Thoracic aorta (tissue), 2 donors: ENCODE results near the gene SHISA6. TPM values are rescaled to one million over a fixed set of nuclear protein-coding genes. Genes with fewer than 3 reads are reported as not detected.

Experiments used
- ATAC-seq: fragments of 150-250 bp; one replicate; pipeline ENCODE4 v1.8.0; 2017; ENCODE audit warnings: low read depth; ENCODE audit not compliant: insufficient number of reproducible peaks, low FRiP score
- DNase-seq: peaks from one replicate; pipeline ENCODE4 v3.0.0-alpha.2; 2020; ENCODE audit warnings: low spot score
- H3K27ac ChIP-seq, 2 donors: fragments of 200-600 bp; sonication (generic); 1 replicate in 1 of 2; 2 replicates in 1 of 2; pipeline ENCODE4 v1.5.1; 2016; ENCODE audit warnings: mild to moderate bottlenecking in 2 of 2, moderate library complexity in 2 of 2
- H3K27me3 ChIP-seq: fragments of 200-600 bp; sonication (generic); replicated peaks from 2 replicates; pipeline ENCODE4 v1.6.0; 2016; ENCODE audit warnings: mild to moderate bottlenecking; ENCODE audit not compliant: insufficient read depth
- H3K36me3 ChIP-seq: fragments of 200-600 bp; sonication (generic); one replicate; pipeline ENCODE4 v1.5.1; 2016
- H3K4me1 ChIP-seq, 2 donors: fragments of 200-600 bp; sonication (generic); 1 replicate in 1 of 2; 2 replicates in 1 of 2; pipeline versions ENCODE4 v1.5.1 to v1.6.0; 2016; ENCODE audit warnings: low read depth in 2 of 2, mild to moderate bottlenecking in 1 of 2; ENCODE audit not compliant: control insufficient read depth in 1 of 2
- H3K4me3 ChIP-seq: fragments of 200-600 bp; sonication (generic); 2 replicates; pipeline ENCODE4 v1.5.1; 2016; ENCODE audit warnings: mild to moderate bottlenecking
- H3K9me3 ChIP-seq: fragments of 200-600 bp; sonication (generic); 2 replicates; pipeline ENCODE4 v1.5.1; 2016
- CTCF ChIP-seq: fragments of 200-600 bp; sonication (generic); IDR thresholded peaks from one replicate; pipeline ENCODE4 v1.5.1; 2019; ENCODE audit warnings: antibody characterized with exemption
- total RNA-seq, 2 donors: library from RNA; depleted of rRNA; stranded (reverse); fragments of >200 nt; gene quantifications; one replicate each; pipeline versions ENCODE4 v1.1.0 to v1.2.3, GENCODE V29; 2016

Gene SHISA6
- total RNA-seq, 2 donors from 2014 or later: under 0.01 TPM; not detected in 1

GRCh38 chr17:11326492-11326891 lies 85.5 kb downstream of the SHISA6 start:
- Histone ChIP-seq H3K4me3 (no peak overlapping the region), H3K27me3 (no peaks in the 10 kb centered on the region), H3K27ac (no peak overlapping the region), H3K4me1 (no peaks in the 10 kb centered on the region), H3K9me3 (no peaks in the 10 kb centered on the region), H3K36me3 (no peaks in the 10 kb centered on the region)
- no peak for ATAC-seq
- TF ChIP-seq CTCF: no peak
- DNase-seq: no peak

- no peaks in the 10 kb centered on the region for H3K4me1 ChIP-seq
- H3K27ac ChIP-seq: no peak overlapping the region
- no peak overlapping the region for H3K4me3 ChIP-seq
- no peaks in the 10 kb centered on the region for H3K9me3 ChIP-seq
- H3K27me3 ChIP-seq: no peaks in the 10 kb centered on the region
- no peak for ATAC-seq
- TF ChIP-seq CTCF: no peak
- no peaks in the 10 kb centered on the region for H3K36me3 ChIP-seq
- no peak for DNase-seq
Measured at GRCh38 chr17:11328770-11329169, 87.8 kb downstream of the SHISA6 start.

GRCh38 chr17:11330006-11330405 lies 89.0 kb downstream of the SHISA6 start:
- DNase-seq (no peak), ATAC-seq (no peak)
- H3K36me3 ChIP-seq: no peaks in the 10 kb centered on the region
- no peaks in the 10 kb centered on the region for H3K27me3 ChIP-seq
- no peak overlapping the region for H3K27ac ChIP-seq
- TF ChIP-seq CTCF: no peak
- H3K4me3 ChIP-seq: no peak overlapping the region
- no peaks in the 10 kb centered on the region for H3K9me3 ChIP-seq
- no peaks in the 10 kb centered on the region for H3K4me1 ChIP-seq

GRCh38 chr17:11330826-11331225 lies 89.8 kb downstream of the SHISA6 start:
- no peak for TF ChIP-seq CTCF
- H3K4me1 ChIP-seq: no peaks in the 10 kb centered on the region
- no peak overlapping the region for H3K27ac ChIP-seq
- no peak overlapping the region for H3K4me3 ChIP-seq
- no peaks in the 10 kb centered on the region for H3K27me3 ChIP-seq
- DNase-seq (no peak), ATAC-seq (no peak)
- no peaks in the 10 kb centered on the region for H3K36me3 ChIP-seq
- H3K9me3 ChIP-seq: no peaks in the 10 kb centered on the region

GRCh38 chr17:11331547-11332513 lies 90.8 kb downstream of the SHISA6 start:
- TF ChIP-seq CTCF: no peak
- DNase-seq (no peak), ATAC-seq (no peak)
- Histone ChIP-seq H3K27ac (no peak overlapping the region), H3K36me3 (no peaks in the 10 kb centered on the region), H3K27me3 (no peaks in the 10 kb centered on the region), H3K4me3 (no peak overlapping the region), H3K4me1 (no peaks in the 10 kb centered on the region), H3K9me3 (no peaks in the 10 kb centered on the region)
